ENCODE results near the gene SNAP47.
A peak's percentile ranks its signal among the peaks of the same experiment; 100 is the strongest.

Gene SNAP47

DNA sequence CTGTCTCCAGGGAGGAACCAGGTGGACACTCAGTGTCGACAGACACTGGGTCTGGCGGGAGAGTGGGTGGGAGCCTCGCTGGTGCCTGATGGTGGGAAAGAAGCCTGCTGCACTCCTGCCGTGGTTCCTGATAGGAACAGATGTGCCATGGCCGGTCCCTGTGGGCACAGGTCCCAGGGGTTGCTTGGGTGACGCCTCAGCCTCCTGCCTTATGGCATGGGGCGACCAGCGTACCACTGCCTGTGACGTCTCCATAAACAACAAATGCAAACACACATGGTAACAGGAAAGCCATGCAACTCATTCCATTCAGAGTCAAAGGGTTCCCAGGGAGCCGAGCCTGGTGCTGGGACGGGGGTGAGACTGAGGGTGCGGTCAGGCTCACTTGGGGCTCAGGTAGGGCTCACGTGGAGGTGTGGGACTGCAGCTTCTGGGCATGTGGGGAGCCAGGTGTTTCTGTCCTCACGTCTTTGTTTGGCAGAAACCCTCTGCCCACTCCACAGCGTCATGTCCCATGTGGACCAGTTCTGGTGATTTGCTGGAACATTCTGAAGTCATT lies 34.8 kb downstream of the SNAP47 start:
- DNase-seq: no peak

DNA sequence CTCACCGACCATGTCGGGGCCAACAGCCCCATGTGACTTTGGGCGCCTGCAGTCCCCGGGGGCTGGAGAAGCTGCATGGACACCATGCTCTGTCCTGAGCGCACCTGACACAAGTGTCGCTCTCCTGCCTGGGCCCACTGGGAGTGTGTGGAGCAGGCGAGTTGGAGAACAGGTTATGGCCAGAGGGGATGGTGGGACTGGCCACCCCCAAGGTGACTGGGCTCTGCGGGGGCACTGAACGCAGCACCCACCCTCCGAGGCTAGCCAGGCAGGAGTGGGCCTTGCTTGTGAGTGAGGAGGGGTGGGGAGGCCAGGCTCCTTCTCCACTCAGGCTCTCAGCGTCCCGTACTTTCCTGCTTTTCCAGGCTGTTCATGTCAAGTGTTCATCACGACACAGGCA lies 35.6 kb downstream of the SNAP47 start:
- no peak for DNase-seq

DNA sequence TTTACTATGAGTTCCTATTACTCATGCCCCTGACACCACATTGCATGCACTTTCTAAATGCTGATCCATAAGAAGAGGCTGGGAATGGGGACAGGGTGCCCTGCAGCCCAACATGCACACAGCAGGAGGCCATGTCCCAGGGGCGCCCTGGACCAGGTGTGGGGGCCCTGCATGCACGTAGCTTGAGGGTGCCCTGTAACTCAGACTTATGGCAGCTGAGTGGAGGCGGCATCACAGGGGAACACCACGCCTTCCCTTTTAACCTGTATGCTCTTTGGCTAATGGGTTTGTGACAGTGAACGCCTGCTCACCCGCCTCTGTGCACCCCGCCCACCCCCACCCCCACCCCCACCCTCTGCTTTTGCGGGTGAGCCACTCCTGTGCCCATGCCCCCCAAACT lies 36.1 kb downstream of the SNAP47 start:
- no peak for DNase-seq

DNA sequence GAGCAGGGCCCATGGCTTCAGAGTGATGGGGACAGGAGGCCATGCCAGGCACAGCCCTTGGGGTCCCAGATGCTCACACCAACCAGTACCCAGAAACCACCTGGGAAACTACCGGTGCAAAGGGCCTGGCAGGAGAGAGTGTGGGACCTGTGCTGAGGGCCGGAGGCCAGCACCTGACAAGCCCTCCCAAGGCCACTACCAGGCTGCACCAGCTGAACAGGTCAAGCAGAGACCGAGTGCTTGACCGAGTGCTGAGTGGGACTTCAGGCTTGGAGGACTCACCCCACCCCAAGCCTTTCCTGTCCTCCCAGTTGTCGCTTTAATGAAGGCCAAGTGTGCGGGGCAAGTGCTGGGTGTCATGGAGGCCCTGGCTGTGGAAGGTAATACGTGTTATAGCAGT lies 36.5 kb downstream of the SNAP47 start:
- DNase-seq: no peak

DNA sequence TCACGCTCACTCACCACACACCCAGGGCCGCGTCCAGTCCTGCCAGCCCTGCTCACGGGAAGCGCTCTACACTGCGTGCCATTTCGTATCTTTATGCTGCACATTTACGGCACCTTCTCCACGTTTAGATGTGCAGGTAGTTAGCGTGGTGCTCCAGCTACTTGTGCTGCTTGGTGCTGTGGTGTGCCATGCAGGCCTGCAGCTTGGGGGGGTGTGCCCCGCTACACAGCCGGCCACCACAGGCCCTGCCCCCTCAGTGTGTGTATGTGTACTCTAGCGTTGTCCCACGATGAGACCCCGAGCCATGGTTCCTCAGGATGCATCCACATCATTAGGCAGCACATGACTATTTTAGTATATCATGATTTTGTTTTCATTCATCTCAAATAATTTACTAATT lies 38.3 kb downstream of the SNAP47 start:
- DNase-seq: no peak

DNA sequence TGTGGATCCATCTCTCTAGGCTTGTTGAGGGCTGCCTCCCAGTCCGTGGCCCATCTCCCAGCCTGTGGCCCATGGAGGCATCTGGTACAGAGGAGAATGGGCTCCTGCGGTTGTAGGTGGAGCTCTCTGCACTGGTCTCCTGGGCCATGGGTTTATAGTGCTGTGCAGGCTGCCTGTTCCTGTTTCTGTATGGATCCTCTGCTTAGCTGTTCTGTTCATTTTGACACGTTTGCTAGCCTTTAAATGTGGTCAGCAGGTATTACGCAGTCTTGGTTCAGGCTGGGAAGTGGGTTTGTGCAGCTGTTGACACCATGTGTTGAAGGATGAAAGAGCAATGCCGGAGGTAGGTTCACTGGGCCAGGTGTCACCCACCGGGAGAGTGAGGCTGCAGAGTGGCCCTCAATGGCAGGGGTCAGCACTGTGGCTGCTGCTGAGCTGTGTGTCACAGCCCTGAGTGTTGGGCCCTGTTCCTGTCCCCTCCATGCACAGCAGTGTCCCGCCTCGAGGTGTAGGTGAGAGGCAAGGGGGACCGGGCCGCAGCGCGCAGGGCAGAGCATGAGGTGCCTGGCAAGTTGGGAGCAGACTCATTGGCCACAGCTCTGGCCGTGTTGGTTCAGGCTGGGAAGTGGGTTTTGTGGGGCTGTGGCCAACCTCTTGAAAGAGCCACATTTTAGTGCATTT lies 39.0 kb downstream of the SNAP47 start:
- DNase-seq: no peak

DNA sequence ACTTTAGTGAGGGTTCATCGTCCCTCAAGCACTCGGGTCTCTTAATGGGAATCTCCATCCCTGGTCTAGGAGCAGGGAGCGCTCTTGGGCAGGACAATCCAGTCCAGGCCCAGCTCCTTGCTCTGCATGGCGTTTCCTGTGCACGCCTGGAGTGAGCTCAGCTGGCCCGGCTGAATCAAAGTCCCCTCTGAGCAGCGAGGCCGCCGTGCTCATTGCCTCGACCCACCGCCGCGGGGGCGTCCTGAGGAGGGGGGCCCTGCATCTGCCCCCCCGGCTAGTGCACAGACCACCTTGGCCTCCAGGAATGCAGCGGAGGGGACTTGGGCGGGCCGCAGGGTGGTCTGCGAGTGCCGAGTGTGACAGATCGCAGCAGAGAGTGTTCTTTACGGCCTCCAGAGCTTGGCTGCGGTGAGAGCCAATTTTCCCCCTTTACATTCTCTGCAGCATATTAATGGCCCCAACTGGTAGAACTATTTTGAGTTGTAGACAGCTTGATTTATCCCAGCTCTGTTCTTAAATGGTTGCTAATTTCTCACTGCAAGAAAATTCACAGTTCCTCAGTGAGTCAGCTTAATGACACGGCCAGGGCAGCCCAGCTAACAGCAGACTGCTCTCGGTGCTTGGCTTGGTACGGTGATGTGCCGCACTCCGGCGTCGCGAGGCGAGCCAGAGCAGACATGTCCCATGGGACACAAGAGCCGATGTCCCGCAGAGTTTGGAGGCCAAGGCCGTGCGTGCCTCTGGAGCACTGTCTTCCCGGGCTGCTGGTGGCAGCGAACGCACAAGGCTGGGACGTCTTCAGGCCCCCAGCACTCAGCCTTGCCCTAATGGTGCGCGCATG lies 39.8 kb downstream of the SNAP47 start:
- DNase-seq: no peak

DNA sequence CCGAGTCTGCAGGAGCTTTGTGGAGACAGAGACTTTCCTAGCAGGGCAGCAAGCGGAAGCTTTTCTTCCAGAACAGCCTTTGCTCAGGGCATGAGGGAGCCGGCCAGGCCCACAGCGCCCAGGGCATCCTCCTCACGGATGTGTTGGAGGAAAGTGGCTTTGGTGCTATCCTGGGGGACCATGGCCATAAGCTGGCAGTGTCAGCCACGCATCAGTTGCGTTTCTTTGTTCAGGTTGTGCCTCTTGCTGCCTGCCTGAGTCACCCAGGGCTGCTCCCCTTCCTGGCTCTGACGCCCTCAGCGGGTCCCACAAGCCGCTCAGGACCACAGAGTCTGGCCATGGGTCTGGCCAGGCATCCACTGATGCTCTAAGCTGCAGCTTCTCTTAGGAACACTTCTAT lies 40.6 kb downstream of the SNAP47 start:
- no peak for DNase-seq

DNA sequence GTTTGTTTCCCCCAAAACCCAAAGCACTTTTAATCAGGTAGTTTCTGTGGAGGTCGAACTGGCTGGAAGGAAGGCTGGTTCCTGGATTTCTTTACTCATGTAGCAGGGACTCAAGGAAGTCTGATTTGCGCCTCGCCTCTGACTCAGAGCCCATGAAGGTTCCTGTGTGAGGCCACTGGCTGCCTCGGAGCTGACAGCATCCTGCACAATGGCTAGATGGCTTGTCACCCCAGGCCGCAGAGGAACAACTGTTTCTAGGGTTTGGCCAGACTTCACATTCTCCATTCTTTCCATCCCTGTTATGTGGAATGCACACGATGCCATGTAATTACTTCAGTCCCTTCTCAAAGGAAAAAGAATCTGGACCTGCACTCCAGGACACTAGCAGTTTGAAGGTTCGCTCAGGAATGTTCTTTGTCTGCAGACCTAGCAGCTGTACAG lies 41.1 kb downstream of the SNAP47 start:
- DNase-seq: no peak

DNA sequence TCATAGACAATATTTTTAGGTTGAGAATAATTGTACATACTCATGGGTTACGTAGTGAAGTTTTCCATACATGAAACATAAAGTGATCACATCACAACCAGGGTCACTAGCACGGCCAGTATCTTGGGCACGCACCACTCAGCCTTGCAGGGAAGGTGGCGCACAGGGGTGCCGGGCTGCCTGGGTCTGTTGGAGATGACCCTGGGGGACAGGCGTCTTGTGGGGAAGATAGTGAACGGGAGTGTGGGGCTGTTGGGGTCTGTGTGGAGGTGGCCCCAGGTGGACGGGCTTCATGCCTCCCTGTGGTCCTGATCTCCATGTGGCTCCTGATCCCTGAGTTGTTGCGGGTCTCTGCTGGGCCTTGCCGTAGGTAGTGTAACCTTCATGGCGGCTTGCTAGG lies 41.9 kb downstream of the SNAP47 start:
- no peak for DNase-seq

DNA sequence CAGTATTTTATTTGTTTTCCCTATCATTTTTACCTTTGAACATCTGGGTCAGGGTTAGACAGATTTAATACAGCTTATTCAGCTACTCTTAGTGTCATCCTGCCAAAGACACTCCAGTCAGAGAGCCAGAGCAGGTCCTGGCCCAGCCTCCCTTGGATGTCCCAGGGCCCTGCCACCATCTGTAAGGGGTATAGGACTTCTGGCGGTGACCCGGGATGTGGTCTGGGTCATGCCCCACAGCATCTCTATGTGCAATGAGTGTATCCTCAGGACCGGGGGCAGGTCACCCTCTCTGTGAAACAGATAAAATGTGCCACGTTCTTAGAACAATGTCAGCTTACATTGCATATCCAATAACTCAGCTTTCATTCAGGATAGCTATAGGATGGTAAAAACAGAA lies 42.4 kb downstream of the SNAP47 start:
- DNase-seq: no peak

DNA sequence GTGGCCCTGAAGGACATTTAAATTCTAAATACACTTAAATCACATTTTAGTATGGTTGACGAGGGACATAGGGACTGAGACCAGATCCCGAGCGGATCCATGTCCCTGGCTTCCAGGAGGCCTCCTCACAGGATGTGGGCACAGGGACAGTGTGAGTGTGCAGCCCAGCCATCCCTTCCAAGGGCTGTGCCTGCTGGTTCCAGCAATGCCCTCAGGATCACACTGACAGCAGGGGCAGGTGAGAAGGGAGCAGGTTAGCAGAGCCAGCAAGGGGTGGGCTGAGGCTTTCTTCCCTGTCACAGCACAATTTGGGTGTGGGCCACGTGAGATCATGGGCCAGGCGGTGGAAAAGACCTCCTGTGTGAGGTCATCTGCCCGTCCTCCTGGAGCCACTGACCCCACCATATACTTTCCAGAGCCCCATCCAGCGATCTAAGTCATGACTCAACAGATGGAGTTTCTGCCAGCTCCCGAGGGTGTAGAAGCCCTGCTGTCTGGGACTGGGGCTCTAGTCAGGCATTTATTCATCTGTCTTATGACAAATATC lies 43.2 kb downstream of the SNAP47 start:
- DNase-seq: no peak

DNA sequence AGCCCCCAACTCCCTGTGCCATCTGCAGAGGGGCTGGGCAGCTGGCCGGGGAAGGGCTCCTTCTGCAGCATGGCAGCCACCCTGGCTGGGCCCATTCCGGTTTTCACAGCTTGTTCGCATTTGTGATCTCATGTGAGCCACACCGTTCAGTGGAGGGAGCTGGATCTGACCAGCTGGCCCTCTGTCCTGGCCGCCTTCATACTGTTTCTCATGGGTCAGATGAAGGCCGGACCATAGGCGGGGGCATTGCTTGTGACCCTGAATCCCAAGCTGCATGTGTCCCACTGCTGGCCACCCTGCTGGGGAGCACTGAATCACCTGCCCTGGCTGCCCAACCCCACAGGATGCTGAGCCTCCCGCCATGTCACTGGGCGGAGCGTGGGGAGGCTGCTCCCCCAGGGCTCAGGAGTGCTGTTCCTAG lies 43.8 kb downstream of the SNAP47 start:
- no peak for DNase-seq

DNA sequence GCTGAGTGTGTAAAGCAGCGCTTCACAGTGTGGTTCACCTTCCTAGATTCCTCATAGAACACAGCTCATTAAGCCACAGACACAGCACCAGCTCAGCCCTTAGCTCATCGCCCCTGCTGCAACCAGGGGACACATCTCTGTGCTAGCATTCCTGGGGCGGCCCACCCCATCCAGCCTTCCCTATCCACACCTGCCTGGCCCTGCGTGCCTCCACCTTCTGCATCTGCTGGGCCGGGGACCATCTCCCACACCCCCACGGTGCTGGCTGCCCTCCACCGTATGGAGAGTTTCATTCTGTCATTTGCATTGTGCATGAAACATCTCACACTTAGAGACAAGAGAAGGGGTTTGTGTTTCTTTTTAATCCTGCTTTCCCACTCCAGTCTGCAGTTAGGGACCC lies 44.5 kb downstream of the SNAP47 start:
- DNase-seq: no peak

DNA sequence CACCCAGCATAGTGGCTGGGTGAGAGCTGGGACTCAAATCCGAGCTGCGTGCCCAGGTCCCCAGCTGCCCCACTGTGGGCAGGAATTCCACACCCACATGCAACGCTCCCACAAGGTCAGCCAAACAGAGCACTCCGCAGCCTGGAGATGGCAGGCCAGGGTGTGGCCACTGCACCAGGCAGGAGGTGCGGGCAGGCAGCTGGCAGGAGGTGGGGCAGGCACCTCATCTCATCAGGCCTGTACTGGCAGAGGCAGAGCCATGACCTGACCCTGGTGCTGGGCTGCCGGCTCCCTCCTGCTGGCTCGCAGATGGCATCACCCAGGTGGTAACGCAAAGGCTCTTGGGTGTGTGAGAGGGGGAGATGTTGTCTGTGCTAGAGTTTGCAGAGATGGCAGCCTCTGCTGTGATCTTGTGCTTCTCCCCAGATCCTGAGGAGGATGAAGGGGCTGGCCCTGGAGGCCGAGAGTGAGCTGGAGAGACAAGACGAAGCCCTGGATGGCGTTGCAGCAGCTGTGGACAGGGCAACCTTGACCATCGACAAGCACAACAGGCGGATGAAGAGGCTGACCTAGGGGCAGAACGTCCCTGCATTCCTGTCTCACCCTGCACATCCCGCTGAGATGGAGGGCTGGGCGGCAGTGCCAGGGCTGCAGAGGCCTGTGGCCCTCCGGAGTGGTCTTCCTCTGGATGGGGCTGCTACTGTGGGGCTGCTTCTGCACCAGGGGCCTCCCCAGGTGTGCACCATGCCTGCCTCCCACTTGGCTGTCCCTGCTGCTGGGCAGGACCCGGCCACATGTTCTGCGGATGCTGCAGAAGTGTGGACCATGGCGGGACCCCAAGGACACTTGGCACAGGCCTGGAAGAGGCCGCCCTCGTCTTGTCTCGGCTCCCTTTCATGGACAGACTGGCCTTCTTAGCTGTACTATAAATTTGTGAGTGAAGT lies 45.1 kb downstream of the SNAP47 start:
- DNase-seq: peak in 1 of 2 donors; percentile 9

DNA sequence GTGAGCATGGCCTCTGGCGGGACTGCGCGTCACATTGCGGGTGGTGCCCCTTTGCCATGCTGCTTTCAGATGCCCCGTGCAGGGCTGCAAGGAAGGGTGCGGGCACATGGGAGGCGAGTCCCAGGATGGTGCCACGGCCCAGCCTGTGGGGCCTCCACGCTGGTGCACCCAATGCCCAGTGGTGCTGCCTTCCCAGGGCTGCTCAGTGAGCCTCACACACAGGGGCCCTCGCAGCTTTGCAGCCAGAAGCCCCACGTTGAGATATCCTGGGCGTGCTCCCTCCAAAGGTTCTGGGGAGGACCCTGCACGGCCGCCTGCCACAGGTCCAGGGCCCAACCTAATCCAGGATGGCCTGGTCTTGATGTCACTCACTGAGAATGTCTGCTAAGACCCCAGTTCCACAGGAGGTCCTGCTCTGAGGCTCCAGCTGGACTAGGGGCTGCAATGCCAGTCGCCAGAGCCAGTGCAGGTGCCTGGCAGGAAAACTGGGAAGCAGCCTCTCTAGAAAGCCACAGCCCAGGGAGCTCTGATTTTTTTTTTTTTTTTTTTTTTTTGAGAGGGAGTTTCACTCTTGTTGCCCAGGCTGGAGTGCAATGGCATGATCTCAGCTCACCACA lies 46.2 kb downstream of the SNAP47 start:
- peak in 1 of 2 donors; percentile 9 for DNase-seq

DNA sequence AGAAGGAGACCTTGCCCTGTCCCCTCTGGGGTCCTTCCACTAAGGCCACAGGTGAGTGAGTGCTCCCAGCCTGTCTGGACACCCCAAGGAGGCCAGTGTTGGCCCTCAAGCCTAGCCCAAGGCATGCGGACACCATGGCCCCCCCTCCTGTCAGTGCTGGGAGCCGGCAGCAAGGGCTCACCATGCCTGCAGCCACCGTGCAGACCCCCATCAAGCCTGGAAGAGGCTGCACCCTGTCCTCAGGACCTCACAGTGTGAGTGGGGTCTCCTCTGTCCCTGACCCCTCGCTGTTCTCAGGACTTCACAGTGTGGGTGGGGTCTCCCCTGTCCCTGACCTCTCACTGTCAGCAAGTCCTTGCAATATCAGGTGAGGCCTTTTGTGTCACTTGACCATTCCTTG lies 47.0 kb downstream of the SNAP47 start:
- DNase-seq: peak in 1 of 2 donors; percentile 6

DNA sequence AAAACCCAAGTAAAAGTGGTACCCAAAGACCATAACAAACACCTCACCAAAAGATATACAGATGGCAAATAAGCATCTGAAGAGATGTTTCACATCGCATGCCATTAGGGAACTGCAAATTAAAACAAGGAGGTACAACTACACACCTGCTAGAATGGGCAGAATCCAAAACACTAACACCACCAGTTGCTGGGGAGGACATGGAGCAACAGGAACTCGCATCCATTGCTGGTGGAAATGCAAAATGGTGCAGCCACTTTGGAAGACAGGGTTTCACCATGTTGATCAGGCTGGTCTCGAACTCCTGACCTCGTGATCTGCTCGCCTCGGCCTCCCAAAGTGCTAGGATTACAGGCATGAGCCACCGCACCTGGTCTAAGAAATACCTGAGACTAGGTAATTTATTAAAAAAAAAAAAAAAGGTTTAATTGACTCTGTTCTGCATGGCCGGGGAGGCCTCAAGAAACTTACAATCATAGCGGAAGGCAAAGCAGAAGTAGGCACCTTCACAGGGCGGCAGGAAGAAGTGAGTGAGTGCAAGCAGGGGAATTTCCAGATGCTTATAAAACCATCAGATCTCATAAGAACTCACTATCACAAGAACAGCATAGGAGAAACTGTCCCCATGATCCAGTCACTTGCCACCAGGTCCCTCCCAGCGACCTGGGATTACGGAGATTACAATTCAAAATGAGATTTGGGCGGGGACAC lies 50.0 kb downstream of the SNAP47 start:
- DNase-seq: no peak

DNA sequence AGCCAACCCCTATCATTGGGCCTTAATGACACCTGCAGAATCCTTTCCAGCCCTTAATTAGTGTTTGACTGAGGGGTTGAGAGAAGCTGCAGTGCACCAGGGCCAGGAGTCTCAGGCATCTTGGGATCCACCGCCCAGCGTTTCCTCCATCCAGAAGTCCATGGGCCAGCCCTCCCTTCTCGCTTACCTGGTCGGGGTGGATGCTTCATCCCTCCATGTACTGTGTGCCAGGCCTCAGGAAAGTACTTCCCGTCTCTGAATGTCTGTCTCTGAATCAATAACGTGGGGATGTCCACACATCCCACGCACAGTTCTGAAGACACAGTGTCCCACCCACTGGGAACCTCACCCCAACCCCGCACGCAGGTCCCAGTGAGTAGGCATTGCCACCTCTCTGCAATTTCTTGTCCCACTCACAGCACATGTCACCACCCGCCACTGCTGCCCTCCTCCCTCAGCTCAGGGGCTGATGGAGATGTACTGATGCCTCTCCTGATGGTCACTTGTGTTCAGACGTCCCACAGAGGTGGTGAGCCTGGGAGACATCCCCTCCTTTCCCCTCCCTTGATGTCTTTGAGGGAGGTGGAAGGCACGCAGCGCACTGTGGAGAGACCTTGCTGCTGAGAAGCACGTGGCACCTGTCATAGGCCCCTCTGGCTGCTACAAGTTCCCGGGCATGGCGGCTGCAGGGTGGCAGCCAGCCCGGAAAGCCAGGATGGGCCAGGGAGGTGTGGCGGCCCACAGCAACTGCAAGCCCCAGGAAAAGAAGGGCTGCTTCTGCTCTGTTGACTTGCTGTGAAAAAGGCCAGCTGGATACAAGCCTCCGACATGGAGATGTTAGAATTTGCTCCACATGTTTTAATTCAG lies 50.8 kb downstream of the SNAP47 start:
- DNase-seq: no peak
